Measurements from ENCODE around the gene LARP4B.

LARP4B gene

GRCh38 chr10:796233-796632 is 135.3 kb downstream of the LARP4B start:
- no peak overlapping the region for H3K9ac ChIP-seq (ENCODE audit: low read depth, low read length)
- no peaks in the 10 kb centered on the region for H3K36me3 ChIP-seq (ENCODE audit: control insufficient read depth, insufficient read depth, low read length)
- no peaks in the 10 kb centered on the region for H3K4me1 ChIP-seq (ENCODE audit: control insufficient read depth, insufficient read depth, low read length)
- H3K27me3 ChIP-seq (ENCODE audit: control insufficient read depth, insufficient read depth, low read length): no peaks in the 10 kb centered on the region
- peaks cover 4% of the 10 kb centered on the region for H3K9me3 ChIP-seq (ENCODE audit: control insufficient read depth, insufficient read depth, low read length)
- H3K4me3 ChIP-seq (ENCODE audit: low read depth, low read length): no peak overlapping the region

GRCh38 chr10:794382-794956 is 137.0 kb downstream of the LARP4B start:
- Histone ChIP-seq H3K9ac (ENCODE audit: low read depth, low read length) (no peak overlapping the region), H3K27me3 (ENCODE audit: control insufficient read depth, insufficient read depth, low read length) (no peaks in the 10 kb centered on the region), H3K36me3 (ENCODE audit: control insufficient read depth, insufficient read depth, low read length) (no peaks in the 10 kb centered on the region), H3K9me3 (ENCODE audit: control insufficient read depth, insufficient read depth, low read length) (peaks cover 3% of the 10 kb centered on the region), H3K4me3 (ENCODE audit: low read depth, low read length) (no peak overlapping the region), H3K4me1 (ENCODE audit: control insufficient read depth, insufficient read depth, low read length) (no peaks in the 10 kb centered on the region)

- Histone ChIP-seq H3K4me3 (ENCODE audit: low read depth, low read length) (no peak overlapping the region), H3K36me3 (ENCODE audit: control insufficient read depth, insufficient read depth, low read length) (no peaks in the 10 kb centered on the region), H3K9me3 (ENCODE audit: control insufficient read depth, insufficient read depth, low read length) (no peaks in the 10 kb centered on the region), H3K27me3 (ENCODE audit: control insufficient read depth, insufficient read depth, low read length) (no peaks in the 10 kb centered on the region), H3K9ac (ENCODE audit: low read depth, low read length) (no peak overlapping the region), H3K4me1 (ENCODE audit: control insufficient read depth, insufficient read depth, low read length) (no peaks in the 10 kb centered on the region)
Observed at GRCh38 chr10:792792-793100, 138.8 kb downstream of the LARP4B start.

- H3K4me3 ChIP-seq (ENCODE audit: low read depth, low read length): no peak overlapping the region
- no peaks in the 10 kb centered on the region for H3K9me3 ChIP-seq (ENCODE audit: control insufficient read depth, insufficient read depth, low read length)
- no peaks in the 10 kb centered on the region for H3K36me3 ChIP-seq (ENCODE audit: control insufficient read depth, insufficient read depth, low read length)
- H3K27me3 ChIP-seq (ENCODE audit: control insufficient read depth, insufficient read depth, low read length): no peaks in the 10 kb centered on the region
- H3K9ac ChIP-seq (ENCODE audit: low read depth, low read length): no peak overlapping the region
- no peaks in the 10 kb centered on the region for H3K4me1 ChIP-seq (ENCODE audit: control insufficient read depth, insufficient read depth, low read length)
Observed at GRCh38 chr10:792083-792791, 139.3 kb downstream of the LARP4B start.

- H3K27me3 ChIP-seq (ENCODE audit: control insufficient read depth, insufficient read depth, low read length): no peaks in the 10 kb centered on the region
- no peak overlapping the region for H3K4me3 ChIP-seq (ENCODE audit: low read depth, low read length)
- H3K9me3 ChIP-seq (ENCODE audit: control insufficient read depth, insufficient read depth, low read length): no peaks in the 10 kb centered on the region
- H3K9ac ChIP-seq (ENCODE audit: low read depth, low read length): no peak overlapping the region
- no peaks in the 10 kb centered on the region for H3K4me1 ChIP-seq (ENCODE audit: control insufficient read depth, insufficient read depth, low read length)
- no peaks in the 10 kb centered on the region for H3K36me3 ChIP-seq (ENCODE audit: control insufficient read depth, insufficient read depth, low read length)
Observed at GRCh38 chr10:791639-792038, 139.9 kb downstream of the LARP4B start.

GRCh38 chr10:790821-791551 is 140.5 kb downstream of the LARP4B start:
- H3K9ac ChIP-seq (ENCODE audit: low read depth, low read length): no peak overlapping the region

GRCh38 chr10:789831-790701 is 141.4 kb downstream of the LARP4B start:
- no peak overlapping the region for H3K9ac ChIP-seq (ENCODE audit: low read depth, low read length)
- H3K36me3 ChIP-seq (ENCODE audit: control insufficient read depth, insufficient read depth, low read length): no peaks in the 10 kb centered on the region
- H3K9me3 ChIP-seq (ENCODE audit: control insufficient read depth, insufficient read depth, low read length): no peaks in the 10 kb centered on the region
- no peaks in the 10 kb centered on the region for H3K27me3 ChIP-seq (ENCODE audit: control insufficient read depth, insufficient read depth, low read length)
- no peaks in the 10 kb centered on the region for H3K4me1 ChIP-seq (ENCODE audit: control insufficient read depth, insufficient read depth, low read length)
- no peak overlapping the region for H3K4me3 ChIP-seq (ENCODE audit: low read depth, low read length)

More at GRCh38 chr10:790821-791551, 140.5 kb downstream of the LARP4B start:
- H3K9me3 ChIP-seq (ENCODE audit: control insufficient read depth, insufficient read depth, low read length): no peaks in the 10 kb centered on the region
- no peaks in the 10 kb centered on the region for H3K4me1 ChIP-seq (ENCODE audit: control insufficient read depth, insufficient read depth, low read length)
- H3K4me3 ChIP-seq (ENCODE audit: low read depth, low read length): no peak overlapping the region
- no peaks in the 10 kb centered on the region for H3K27me3 ChIP-seq (ENCODE audit: control insufficient read depth, insufficient read depth, low read length)
- H3K36me3 ChIP-seq (ENCODE audit: control insufficient read depth, insufficient read depth, low read length): no peaks in the 10 kb centered on the region

GRCh38 chr10:788796-789748 is 142.4 kb downstream of the LARP4B start:
- Histone ChIP-seq H3K36me3 (ENCODE audit: control insufficient read depth, insufficient read depth, low read length) (no peaks in the 10 kb centered on the region), H3K27me3 (ENCODE audit: control insufficient read depth, insufficient read depth, low read length) (no peaks in the 10 kb centered on the region), H3K9me3 (ENCODE audit: control insufficient read depth, insufficient read depth, low read length) (no peaks in the 10 kb centered on the region), H3K4me3 (ENCODE audit: low read depth, low read length) (no peak overlapping the region), H3K9ac (ENCODE audit: low read depth, low read length) (no peak overlapping the region), H3K4me1 (ENCODE audit: control insufficient read depth, insufficient read depth, low read length) (no peaks in the 10 kb centered on the region)

- H3K4me3 ChIP-seq (ENCODE audit: low read depth, low read length): no peak overlapping the region
- no peaks in the 10 kb centered on the region for H3K27me3 ChIP-seq (ENCODE audit: control insufficient read depth, insufficient read depth, low read length)
- H3K4me1 ChIP-seq (ENCODE audit: control insufficient read depth, insufficient read depth, low read length): no peaks in the 10 kb centered on the region
- no peaks in the 10 kb centered on the region for H3K9me3 ChIP-seq (ENCODE audit: control insufficient read depth, insufficient read depth, low read length)
- H3K36me3 ChIP-seq (ENCODE audit: control insufficient read depth, insufficient read depth, low read length): no peaks in the 10 kb centered on the region
- H3K9ac ChIP-seq (ENCODE audit: low read depth, low read length): no peak overlapping the region
Observed at GRCh38 chr10:787933-788651, 143.4 kb downstream of the LARP4B start.

- Histone ChIP-seq H3K4me1 (ENCODE audit: control insufficient read depth, insufficient read depth, low read length) (no peaks in the 10 kb centered on the region), H3K9ac (ENCODE audit: low read depth, low read length) (no peak overlapping the region), H3K4me3 (ENCODE audit: low read depth, low read length) (no peak overlapping the region), H3K36me3 (ENCODE audit: control insufficient read depth, insufficient read depth, low read length) (no peaks in the 10 kb centered on the region), H3K9me3 (ENCODE audit: control insufficient read depth, insufficient read depth, low read length) (no peaks in the 10 kb centered on the region), H3K27me3 (ENCODE audit: control insufficient read depth, insufficient read depth, low read length) (no peaks in the 10 kb centered on the region)
Observed at GRCh38 chr10:786633-787474, 144.7 kb downstream of the LARP4B start.
